HG03135 (cell line): ENCODE measurements around the gene PIGBOS1.
"Not testable (repeated sequence)": the region's sequence is repeated elsewhere in the genome, so short reads cannot be mapped to it uniquely, and the experiment has no call there.

Experiments
- ATAC-seq: cut with Tn5 transposase; IDR thresholded peaks from one replicate; pipeline ENCODE4 v1.9.1; 2021; ENCODE audit warnings: mild to moderate bottlenecking, moderate library complexity; ENCODE audit not compliant: unreplicated experiment

The PIGBOS1 gene

GRCh38 chr15:55318588-55319494, at the start of gene PIGBOS1, which contains the start of gene PIGB:
Gene PIGBOS1, minus strand, starts transcription at chr15:55319123. Its CDS starts 1,331 bp downstream, at chr15:55317792.
Gene PIGB, plus strand, starts transcription at chr15:55319222. Its CDS starts 29 bp downstream, at chr15:55319251.
- ATAC-seq: peak; percentile 91

GRCh38 chr15:55366981-55367380, 48.1 kb upstream of the PIGBOS1 start:
- ATAC-seq: no peak

GRCh38 chr15:55362641-55363040, 43.7 kb upstream of the PIGBOS1 start:
- no peak for ATAC-seq

DNA sequence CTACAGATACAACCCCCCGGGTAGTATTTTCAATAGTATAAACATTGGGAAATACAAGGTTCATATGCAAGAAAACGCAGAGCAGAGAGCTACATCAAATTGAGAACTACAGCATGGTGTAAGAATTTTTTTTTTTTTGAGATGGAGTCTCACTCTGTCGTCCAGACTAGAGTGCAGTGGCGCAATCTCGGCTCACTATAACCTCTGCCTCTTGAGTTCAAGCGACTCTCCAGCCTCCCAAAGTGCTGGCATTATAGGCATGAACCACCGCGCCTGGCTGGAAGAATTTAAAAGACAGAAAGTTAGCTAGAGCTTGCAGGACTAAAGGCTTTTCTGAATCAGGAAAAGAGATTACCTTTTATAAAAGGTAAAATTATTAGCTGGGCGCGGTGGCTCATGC, 42.1 kb upstream of the PIGBOS1 start:
- no peak for ATAC-seq

GRCh38 chr15:55360256-55360655, 41.3 kb upstream of the PIGBOS1 start:
- ATAC-seq: no peak

- no peak for ATAC-seq
Measured at GRCh38 chr15:55358471-55358870, 39.5 kb upstream of the PIGBOS1 start.

DNA sequence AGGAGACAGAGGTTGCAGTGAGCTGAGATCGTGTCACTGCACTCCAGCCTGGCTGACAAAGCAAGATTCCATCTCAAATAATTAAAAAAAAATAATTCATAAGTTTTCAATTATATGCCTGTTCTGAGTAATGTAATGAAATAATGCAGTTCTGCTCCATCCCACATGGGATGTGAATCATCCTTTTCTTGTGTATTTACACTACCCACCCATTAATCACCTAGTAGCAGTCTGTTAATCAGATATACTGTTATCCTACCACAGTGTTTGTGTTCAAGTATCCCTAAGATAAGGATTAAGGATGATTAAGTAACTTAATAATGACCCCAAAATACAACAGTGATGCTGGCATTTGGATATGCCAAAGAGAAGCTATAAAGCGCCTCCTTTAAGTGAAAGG, 38.9 kb upstream of the PIGBOS1 start:
- no peak for ATAC-seq

DNA sequence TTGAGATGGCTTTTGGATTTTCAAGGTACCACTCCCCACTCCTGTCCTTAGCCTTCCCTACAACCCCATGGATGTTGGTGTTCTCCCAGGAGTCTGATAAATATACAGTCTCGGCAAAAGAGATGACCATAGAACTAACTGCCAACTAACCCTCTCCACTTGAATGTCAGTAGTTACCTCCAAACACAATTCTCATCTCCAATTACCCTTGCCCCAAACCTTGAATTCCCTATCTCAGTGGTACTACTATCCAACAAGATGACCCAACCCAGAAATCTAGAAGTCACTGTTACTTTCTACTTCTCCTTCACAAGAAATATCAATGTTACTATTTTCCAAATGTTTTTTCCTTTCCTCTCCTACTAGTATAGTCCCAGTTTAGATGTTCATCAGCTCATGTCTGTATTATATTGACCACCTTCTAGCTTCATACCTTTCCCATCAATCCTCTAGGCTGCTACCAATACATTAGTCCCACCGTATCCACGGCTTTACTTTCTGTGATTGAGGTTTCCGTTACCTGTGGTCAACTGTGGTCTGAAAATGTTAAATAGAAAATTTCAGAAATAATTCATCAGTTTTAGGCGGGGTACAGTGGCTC, 38.2 kb upstream of the PIGBOS1 start:
- ATAC-seq: no peak

DNA sequence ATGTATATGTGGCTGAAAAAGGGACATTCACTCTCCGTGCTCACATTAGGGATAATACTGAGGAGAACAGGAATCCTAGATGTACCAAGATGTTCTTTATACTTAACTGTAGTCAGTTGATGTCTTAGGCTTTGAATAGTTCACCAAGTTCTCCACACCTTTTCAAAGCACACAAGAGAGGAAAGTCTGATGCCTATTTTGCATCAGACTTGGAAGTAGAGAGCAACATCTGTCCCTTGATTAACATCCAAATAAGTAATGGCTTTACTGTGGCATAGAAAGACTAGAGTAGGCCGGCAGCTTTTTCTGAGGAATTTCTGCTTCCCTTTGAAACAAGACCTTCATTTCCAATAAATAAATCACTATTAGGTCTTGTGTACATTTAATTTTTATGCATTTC, 34.1 kb upstream of the PIGBOS1 start:
- no peak for ATAC-seq

DNA sequence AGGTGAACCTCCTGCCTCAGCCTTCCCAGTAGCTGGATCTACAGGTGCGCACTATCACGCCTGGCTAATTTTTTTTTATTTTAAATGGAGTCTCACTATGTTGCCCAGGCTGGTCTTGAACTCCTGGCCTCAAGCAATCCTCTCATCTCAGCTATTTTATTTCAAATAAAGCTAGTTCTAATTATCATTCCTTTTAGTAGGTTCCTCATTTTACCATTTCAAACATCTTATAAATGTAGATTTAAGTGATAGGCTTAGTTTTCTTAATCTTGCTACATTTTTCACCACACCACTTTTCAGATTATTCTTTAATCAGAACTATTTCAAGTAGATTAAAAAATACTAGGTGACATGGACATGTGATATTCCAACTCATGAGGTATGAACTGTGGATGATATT, 30.4 kb upstream of the PIGBOS1 start:
- no peak for ATAC-seq

DNA sequence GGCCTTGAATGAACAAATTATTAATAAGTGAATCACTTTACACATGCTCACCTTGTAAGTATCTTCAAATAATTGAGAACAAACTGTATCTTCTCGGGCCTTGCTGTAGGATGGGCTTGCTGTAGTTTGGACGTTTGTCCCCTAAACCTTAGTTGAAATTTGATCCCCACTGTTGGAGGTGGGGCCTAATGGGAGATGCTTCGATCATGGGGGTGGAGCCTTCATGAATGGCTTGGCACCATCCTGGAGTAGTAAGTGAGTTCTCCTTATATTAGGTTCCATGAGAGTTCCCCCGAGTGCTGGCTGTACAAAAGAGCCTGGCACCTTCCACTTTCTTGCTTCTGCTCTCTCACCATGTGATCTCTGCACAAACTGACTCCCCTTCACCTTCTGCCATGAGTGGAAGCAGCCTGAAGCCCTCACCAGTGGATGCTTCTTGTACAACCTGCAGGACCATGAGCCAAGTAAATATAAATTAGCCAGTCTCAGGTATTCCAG, 29.4 kb upstream of the PIGBOS1 start:
- ATAC-seq: no peak

GRCh38 chr15:55344206-55344605, 25.3 kb upstream of the PIGBOS1 start:
- no peak for ATAC-seq

DNA sequence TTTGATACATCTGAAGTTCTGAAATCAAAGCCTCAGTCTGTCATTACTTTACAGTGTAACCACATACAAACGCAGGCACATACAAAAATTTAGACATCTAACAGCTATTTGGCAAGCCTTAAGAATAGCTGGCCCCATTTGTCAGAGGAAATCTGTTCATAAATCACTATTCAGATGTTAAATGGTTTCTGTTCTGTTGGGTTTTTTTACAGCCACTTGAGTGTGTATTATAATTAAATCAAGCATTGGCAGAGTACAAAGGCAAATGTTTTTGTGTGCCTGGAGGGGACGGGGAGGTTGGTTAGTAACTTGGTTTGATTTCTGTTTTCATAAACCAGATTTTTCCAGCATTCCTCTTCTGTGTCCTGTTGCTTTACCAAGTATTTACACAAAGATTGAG, 24.2 kb upstream of the PIGBOS1 start:
- no peak for ATAC-seq

GRCh38 chr15:55337160-55337559, 18.2 kb upstream of the PIGBOS1 start:
- no peak for ATAC-seq

DNA sequence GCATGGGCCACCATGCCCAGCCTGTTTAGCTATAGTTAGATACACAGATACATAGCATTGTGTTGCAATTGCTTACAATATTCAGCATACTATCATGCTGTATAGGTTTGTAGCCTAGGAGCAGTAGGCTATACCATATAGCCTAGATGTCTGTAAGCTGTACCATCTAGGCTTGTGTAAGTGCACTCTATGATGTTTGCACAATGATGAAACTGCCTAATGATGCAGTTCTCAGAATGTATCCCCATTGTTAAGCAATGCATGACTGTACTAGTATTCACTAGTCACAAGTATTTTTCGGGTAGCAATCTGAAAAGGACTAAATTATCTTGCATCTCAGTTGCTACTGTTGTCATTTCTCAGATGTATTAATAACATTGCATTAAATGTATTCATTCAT, 16.1 kb upstream of the PIGBOS1 start:
- ATAC-seq: no peak

GRCh38 chr15:55334371-55334770, 15.4 kb upstream of the PIGBOS1 start:
- ATAC-seq: no peak

DNA sequence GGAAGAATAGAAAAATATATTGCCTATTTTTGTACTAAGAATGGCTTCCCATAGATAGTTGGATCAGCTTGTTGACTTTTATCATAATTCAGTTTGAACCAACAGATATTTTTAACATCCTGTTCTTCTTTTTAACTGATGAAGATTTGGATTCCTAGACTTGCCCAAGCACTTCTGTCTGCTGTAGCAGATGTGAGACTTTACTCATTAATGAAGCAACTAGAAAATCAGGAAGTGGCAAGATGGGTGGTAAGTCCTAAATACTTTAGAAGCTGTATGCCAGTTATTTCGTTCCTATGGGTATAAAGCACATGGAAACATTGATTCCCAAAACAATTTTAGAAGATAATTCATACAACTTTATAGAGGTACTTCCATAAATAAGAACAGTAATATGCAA, 8.5 kb upstream of the PIGBOS1 start:
- ATAC-seq: no peak

DNA sequence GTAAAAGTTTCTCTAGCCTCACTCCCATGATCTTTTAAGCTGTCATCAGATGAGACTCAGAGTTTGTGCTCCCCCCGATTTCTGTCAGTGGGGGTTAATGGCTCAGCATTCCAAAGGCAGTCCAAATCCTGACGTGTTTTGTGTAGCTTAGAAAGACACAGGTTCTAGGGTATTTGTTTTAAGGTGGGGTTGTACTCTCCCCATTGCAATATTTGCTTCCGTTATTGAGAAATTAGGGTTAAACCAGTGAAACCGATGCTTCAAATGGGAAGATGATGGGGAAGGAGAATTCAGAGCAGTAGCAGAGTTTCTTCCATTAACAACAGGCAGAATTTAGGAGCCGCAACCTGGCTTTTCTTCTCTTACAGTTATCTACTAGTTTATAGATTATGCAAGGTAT, 3.5 kb upstream of the PIGBOS1 start:
- ATAC-seq: no peak

DNA sequence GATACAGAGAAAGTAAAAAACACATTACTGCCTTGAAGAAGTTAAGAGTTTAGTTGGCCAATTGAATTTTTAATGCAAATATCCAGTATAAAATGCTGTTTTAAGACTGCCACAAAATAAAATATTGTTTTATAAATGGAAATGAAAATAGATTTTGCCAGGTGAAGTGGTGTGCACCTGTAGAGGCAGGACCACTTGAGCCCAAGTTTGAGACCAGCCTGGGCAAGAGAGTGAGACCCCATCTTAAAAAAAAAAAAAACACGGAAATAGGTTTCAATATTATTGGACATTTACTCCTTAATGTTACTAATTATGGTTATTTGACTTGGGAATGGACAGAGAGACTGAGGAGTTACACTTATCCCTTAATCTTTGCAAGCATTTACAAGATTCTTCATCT, 2.0 kb upstream of the PIGBOS1 start:
- no peak for ATAC-seq

DNA sequence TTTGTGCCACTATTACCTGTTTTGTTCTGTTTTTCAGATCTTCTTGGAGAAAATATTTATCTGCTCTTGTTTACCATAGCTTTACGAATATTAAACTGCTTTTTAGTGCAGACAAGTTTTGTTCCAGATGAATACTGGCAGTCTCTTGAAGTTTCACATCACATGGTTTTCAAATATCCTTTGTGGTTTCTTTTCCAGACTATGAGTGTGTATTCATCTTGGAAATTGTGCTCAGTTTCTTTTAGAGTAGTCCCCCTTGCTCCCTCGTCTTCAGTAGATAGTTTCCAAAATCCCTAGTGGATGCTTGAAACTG, 1.3 kb upstream of the PIGBOS1 start:
- ATAC-seq: no peak

GRCh38 chr15:55319537-55320237, 764 bp upstream of the PIGBOS1 start:
- ATAC-seq: no peak

- not testable (repeated sequence) for ATAC-seq
Measured at GRCh38 chr15:55302801-55303200, 16.1 kb downstream of the PIGBOS1 start.
